WTC11 (cell line): ENCODE results near the gene EMX1. TPM values are rescaled to one million over a fixed set of nuclear protein-coding genes. Genes with fewer than 3 reads are reported as not detected.

Experiments
- ATAC-seq: fragments of 200-7000 bp; cut with Tn5 transposase; 2 replicates; pipeline ENCODE4 v1.10.0; 2021; ENCODE audit warnings: mild to moderate bottlenecking, moderate library complexity
- CTCF ChIA-PET: fragments of 300-600 bp; sonication (Branson Sonifier 250); formaldehyde crosslinking; loops from one replicate; lab custom pipeline; 2021; ENCODE audit warnings: antibody characterized with exemption; lab: Charles Lee
- POLR2A ChIA-PET: fragments of 350-600 bp; sonication (Branson Sonifier 250); formaldehyde crosslinking; loops from one replicate; lab custom pipeline; 2021; ENCODE audit warnings: antibody characterized with exemption; lab: Charles Lee
- DNase-seq: peaks from one replicate; pipeline ENCODE4 v3.0.0; 2021; ENCODE audit warnings: low spot score
- H3K27ac Mint-ChIP-seq: 2 replicates; pipeline ENCODE4 v1.8.0; 2021; ENCODE audit warnings: mixed read lengths
- H3K27me3 Mint-ChIP-seq: 2 replicates; pipeline ENCODE4 v1.8.0; 2021; ENCODE audit warnings: low read depth, mild to moderate bottlenecking, moderate library complexity, mixed read lengths
- H3K36me3 Mint-ChIP-seq: 2 replicates; pipeline ENCODE4 v1.8.0; 2021; ENCODE audit warnings: mixed read lengths
- H3K4me1 Mint-ChIP-seq: 2 replicates; pipeline ENCODE4 v1.8.0; 2022; ENCODE audit warnings: mixed read lengths
- H3K4me3 Mint-ChIP-seq: 2 replicates; pipeline ENCODE4 v1.8.0; 2021; ENCODE audit warnings: mild to moderate bottlenecking, moderate library complexity, mixed read lengths
- H3K9me3 Mint-ChIP-seq: 2 replicates; pipeline ENCODE4 v1.8.0; 2021; ENCODE audit warnings: mixed read lengths
- ARID4B ChIP-seq: sonication (generic); formaldehyde crosslinking; IDR thresholded peaks from 2 replicates; pipeline ENCODE4 v1.8.0; 2023; ENCODE audit warnings: missing genetic modification reagents, mild to moderate bottlenecking, borderline replicate concordance
- CTCF ChIP-seq: fragments of 200-600 bp; IDR thresholded peaks from 2 replicates; pipeline ENCODE4 v1.8.0; 2022; ENCODE audit warnings: antibody characterized with exemption
- FOXJ3 ChIP-seq: sonication (generic); formaldehyde crosslinking; IDR thresholded peaks from 2 replicates; pipeline ENCODE4 v1.9.0; 2021; ENCODE audit warnings: missing genetic modification reagents, mild to moderate bottlenecking, borderline replicate concordance
- FOXK1 ChIP-seq: sonication (generic); formaldehyde crosslinking; IDR thresholded peaks from 2 replicates; pipeline ENCODE4 v1.8.0; 2022; ENCODE audit warnings: mild to moderate bottlenecking, moderate library complexity, missing genetic modification reagents
- FOXP1 ChIP-seq: sonication (generic); formaldehyde crosslinking; IDR thresholded peaks from 2 replicates; pipeline ENCODE4 v1.8.0; 2022; ENCODE audit warnings: missing genetic modification reagents, mild to moderate bottlenecking, moderate library complexity, borderline replicate concordance
- GABPB1 ChIP-seq: sonication (generic); formaldehyde crosslinking; IDR thresholded peaks from 2 replicates; pipeline ENCODE4 v1.8.1; 2023; ENCODE audit warnings: mild to moderate bottlenecking, missing genetic modification reagents
- IRF2 ChIP-seq: sonication (generic); formaldehyde crosslinking; IDR thresholded peaks from 2 replicates; pipeline ENCODE4 v1.8.0; 2022; ENCODE audit warnings: low read depth, missing genetic modification reagents, borderline replicate concordance
- MLX ChIP-seq: sonication (generic); formaldehyde crosslinking; IDR thresholded peaks from 2 replicates; pipeline ENCODE4 v1.8.1; 2023; ENCODE audit warnings: mild to moderate bottlenecking, missing genetic modification reagents, moderate library complexity
- NFE2L1 ChIP-seq: sonication (generic); formaldehyde crosslinking; IDR thresholded peaks from 2 replicates; pipeline ENCODE4 v1.8.1; 2023; ENCODE audit warnings: missing genetic modification reagents
- RELA ChIP-seq: sonication (generic); formaldehyde crosslinking; IDR thresholded peaks from 2 replicates; pipeline ENCODE4 v1.8.1; 2022; ENCODE audit warnings: missing genetic modification reagents, mild to moderate bottlenecking, borderline replicate concordance
- SMAD4 ChIP-seq: sonication (generic); formaldehyde crosslinking; IDR thresholded peaks from 2 replicates; pipeline ENCODE4 v1.8.0; 2022; ENCODE audit warnings: mild to moderate bottlenecking, missing genetic modification reagents
- STAT6 ChIP-seq: sonication (generic); formaldehyde crosslinking; conservative IDR thresholded peaks from 2 replicates; pipeline ENCODE4 v1.8.1; 2023; ENCODE audit warnings: mild to moderate bottlenecking, low read depth, missing genetic modification reagents, moderate library complexity
- TEAD1 ChIP-seq: sonication (generic); formaldehyde crosslinking; IDR thresholded peaks from 2 replicates; pipeline ENCODE4 v1.8.0; 2022; ENCODE audit warnings: mild to moderate bottlenecking, missing genetic modification reagents
- TEAD4 ChIP-seq: sonication (generic); formaldehyde crosslinking; IDR thresholded peaks from 2 replicates; pipeline ENCODE4 v1.8.0; 2022; ENCODE audit warnings: mild to moderate bottlenecking, missing genetic modification reagents
- ZBTB21 ChIP-seq: sonication (generic); formaldehyde crosslinking; IDR thresholded peaks from 2 replicates; pipeline ENCODE4 v1.8.1; 2023; ENCODE audit warnings: mild to moderate bottlenecking, missing genetic modification reagents, borderline replicate concordance
- ZBTB43 ChIP-seq: sonication (generic); formaldehyde crosslinking; IDR thresholded peaks from 2 replicates; pipeline ENCODE4 v1.8.1; 2023; ENCODE audit warnings: mild to moderate bottlenecking, missing genetic modification reagents
- ZMAT4 ChIP-seq: fragments of 250-450 bp; sonication (Bioruptor Pico); IDR thresholded peaks from 2 replicates; pipeline ENCODE4 v1.9.0; 2021; ENCODE audit warnings: mild to moderate bottlenecking
- total RNA-seq: library from RNA; stranded (reverse); gene quantifications from 3 replicates; pipeline ENCODE4 v1.2.3, GENCODE V29; 2021

Gene EMX1
- total RNA-seq, 1 experiment from 2014 or later, result 3.8 TPM

GRCh38 chr2:72871880-72872279, 45.4 kb upstream of the EMX1 start (continued):
- TF ChIP-seq STAT6 (no peak), RELA (CRISPR knock-in tag) (no peak), FOXJ3 (no peak), MLX (CRISPR knock-in tag) (no peak), IRF2 (CRISPR knock-in tag) (no peak), TEAD4 (CRISPR knock-in tag) (no peak), CTCF (no peak)

- DNase-seq, result peak; percentile 74
- Mint-ChIP-seq H3K4me1 (peaks cover 12% of the 10 kb centered on the region), H3K27me3 (peaks cover 67% of the 10 kb centered on the region), H3K4me3 (no peak overlapping the region), H3K36me3 (no peaks in the 10 kb centered on the region), H3K27ac (no peak overlapping the region), H3K9me3 (no peaks in the 10 kb centered on the region)
- ATAC-seq, result no peak
- CTCF ChIA-PET, result interaction anchor here (1.1 to 1.5 kb wide), 6 partner anchors 10 to 330 kb away, joined by 3 to 10 read pairs (median 4); no protein-coding TSS in a partner anchor
- TF ChIP-seq ARID4B (CRISPR knock-in tag) (no peak), FOXP1 (CRISPR knock-in tag) (no peak), ZBTB21 (no peak), NFE2L1 (0 out of 2 replicates have a peak, but pooled peaks have one; percentile 34), SMAD4 (CRISPR knock-in tag) (no peak), ZMAT4 (CRISPR knock-in tag) (no peak), GABPB1 (CRISPR knock-in tag) (0 out of 2 replicates have a peak, but pooled peaks have one; percentile 27), ZBTB43 (CRISPR knock-in tag) (no peak), FOXK1 (CRISPR knock-in tag) (0 out of 2 replicates have a peak, but pooled peaks have one; percentile 52), TEAD1 (CRISPR knock-in tag) (0 out of 2 replicates have a peak, but pooled peaks have one; percentile 26)
- POLR2A ChIA-PET, result no interaction called here
Observed at GRCh38 chr2:72883356-72883962, 33.9 kb upstream of the EMX1 start.
